Measurements from ENCODE around the gene TRIM42.

DNA sequence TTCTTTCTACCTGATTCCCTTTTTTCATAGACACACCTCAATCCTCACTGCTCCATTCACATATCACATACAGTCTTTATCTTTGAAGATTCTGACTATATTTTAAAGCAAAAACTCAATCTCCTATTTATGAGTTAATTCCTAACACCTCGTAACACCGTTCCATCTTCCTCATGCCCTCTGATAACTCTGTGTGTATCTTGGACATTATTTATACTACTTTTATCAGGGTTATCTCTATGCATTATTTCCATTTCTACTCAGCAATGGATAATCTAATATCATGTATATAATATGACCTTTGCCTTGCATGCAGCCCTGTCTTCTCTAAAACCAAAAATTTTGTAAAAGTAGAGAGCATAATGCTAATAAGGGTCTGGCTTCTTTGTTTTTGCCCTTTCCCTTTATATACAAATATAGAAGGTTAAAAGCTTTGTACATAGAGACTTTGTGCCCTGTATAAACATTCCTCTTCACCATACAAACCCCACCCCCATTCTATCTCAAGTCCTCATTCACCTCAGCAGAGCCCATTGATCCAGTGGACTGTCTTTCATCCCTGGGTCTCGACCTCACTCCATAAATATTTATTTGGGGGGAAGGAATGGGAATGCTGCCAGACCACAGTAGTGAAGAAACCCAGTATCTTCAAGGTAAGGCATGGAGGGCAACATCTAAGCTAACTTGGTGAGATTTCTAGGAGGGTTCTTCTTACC is 21.8 kb downstream of the TRIM42 start:
- TF ChIP-seq, protein P1, sequence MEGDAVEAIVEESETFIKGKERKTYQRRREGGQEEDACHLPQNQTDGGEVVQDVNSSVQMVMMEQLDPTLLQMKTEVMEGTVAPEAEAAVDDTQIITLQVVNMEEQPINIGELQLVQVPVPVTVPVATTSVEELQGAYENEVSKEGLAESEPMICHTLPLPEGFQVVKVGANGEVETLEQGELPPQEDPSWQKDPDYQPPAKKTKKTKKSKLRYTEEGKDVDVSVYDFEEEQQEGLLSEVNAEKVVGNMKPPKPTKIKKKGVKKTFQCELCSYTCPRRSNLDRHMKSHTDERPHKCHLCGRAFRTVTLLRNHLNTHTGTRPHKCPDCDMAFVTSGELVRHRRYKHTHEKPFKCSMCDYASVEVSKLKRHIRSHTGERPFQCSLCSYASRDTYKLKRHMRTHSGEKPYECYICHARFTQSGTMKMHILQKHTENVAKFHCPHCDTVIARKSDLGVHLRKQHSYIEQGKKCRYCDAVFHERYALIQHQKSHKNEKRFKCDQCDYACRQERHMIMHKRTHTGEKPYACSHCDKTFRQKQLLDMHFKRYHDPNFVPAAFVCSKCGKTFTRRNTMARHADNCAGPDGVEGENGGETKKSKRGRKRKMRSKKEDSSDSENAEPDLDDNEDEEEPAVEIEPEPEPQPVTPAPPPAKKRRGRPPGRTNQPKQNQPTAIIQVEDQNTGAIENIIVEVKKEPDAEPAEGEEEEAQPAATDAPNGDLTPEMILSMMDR (IDR thresholded peaks at IDR 0.05): no peak
- TF ChIP-seq POLR2AphosphoS5 (IDR thresholded peaks at IDR 0.05) (no peak), POLR2A (IDR thresholded peaks at IDR 0.05) (no peak)

Data from sigmoid colon (tissue), 4 donors.